CD4-positive, alpha-beta T cell (primary cell): ENCODE measurements around the gene TRAF3IP3. TPM values are rescaled to one million over a fixed set of nuclear protein-coding genes. Genes with fewer than 3 reads are reported as not detected.

Experiments used
- ATAC-seq: fragments of 200-7000 bp; cut with Tn5 transposase; one replicate; pipeline ENCODE4 v1.10.0; 2022; ENCODE audit warnings: mild to moderate bottlenecking; ENCODE audit not compliant: poor library complexity
- CTCF ChIA-PET: fragments of 350-600 bp; sonication (Branson Sonifier 250); formaldehyde crosslinking; loops from one replicate; lab custom pipeline; 2021; ENCODE audit warnings: antibody characterized with exemption, inconsistent platforms; lab: Charles Lee
- POLR2A ChIA-PET: fragments of 350-600 bp; sonication (Branson Sonifier 250); formaldehyde crosslinking; loops from one replicate; lab custom pipeline; 2021; ENCODE audit warnings: antibody characterized with exemption, inconsistent platforms; lab: Charles Lee
- DNase-seq, 14 experiments: peaks; one replicate each; pipeline ENCODE4 v3.0.0-alpha.2; 2013 to 2020; ENCODE audit warnings: mixed read lengths in 2 of 14
- H3K27ac ChIP-seq, 2 donors: one replicate each; pipeline versions ENCODE4 v1.5.1 to v1.7.0; 2013; ENCODE audit warnings: low read length in 2 of 2, low read depth in 1 of 2, mild to moderate bottlenecking in 1 of 2
- H3K27me3 ChIP-seq, 2 experiments: 1 replicate in 1 of 2; 2 replicates in 1 of 2; pipeline versions ENCODE4 v1.6.1 to v1.7.0; 2013; ENCODE audit warnings: low read length in 2 of 2, control low read depth in 1 of 2, mild to moderate bottlenecking in 1 of 2, moderate library complexity in 1 of 2; ENCODE audit not compliant: insufficient read depth in 2 of 2, control insufficient read depth in 1 of 2
- H3K36me3 ChIP-seq: one replicate; pipeline ENCODE4 v1.6.1; 2013; ENCODE audit warnings: low read length, control low read depth; ENCODE audit not compliant: insufficient read depth
- H3K4me1 ChIP-seq: one replicate; pipeline ENCODE4 v1.6.1; 2013; ENCODE audit warnings: low read length, control low read depth; ENCODE audit not compliant: insufficient read depth
- H3K4me3 ChIP-seq: one replicate; pipeline ENCODE4 v1.5.1; 2013; ENCODE audit warnings: mild to moderate bottlenecking, low read length, moderate library complexity
- H3K9me3 ChIP-seq, 2 experiments: 1 replicate in 1 of 2; 2 replicates in 1 of 2; pipeline versions ENCODE4 v1.6.1 to v1.7.0; 2013; ENCODE audit warnings: low read length in 2 of 2, mild to moderate bottlenecking in 2 of 2, control low read depth in 1 of 2, moderate library complexity in 1 of 2; ENCODE audit not compliant: control insufficient read depth in 1 of 2, insufficient read depth in 1 of 2
- H3K27ac Mint-ChIP-seq: one replicate; pipeline ENCODE4 v1.8.0; 2020; ENCODE audit warnings: mixed read lengths
- H3K27me3 Mint-ChIP-seq: one replicate; pipeline ENCODE4 v1.8.0; 2021; ENCODE audit warnings: mixed read lengths
- H3K36me3 Mint-ChIP-seq: one replicate; pipeline ENCODE4 v1.8.0; 2021; ENCODE audit warnings: low read depth, mixed read lengths
- H3K4me1 Mint-ChIP-seq: one replicate; pipeline ENCODE4 v1.8.0; 2021; ENCODE audit warnings: low read depth, mixed read lengths
- H3K4me3 Mint-ChIP-seq: one replicate; pipeline ENCODE4 v1.8.0; 2020; ENCODE audit warnings: mild to moderate bottlenecking, mixed read lengths
- H3K9me3 Mint-ChIP-seq: one replicate; pipeline ENCODE4 v1.8.0; 2020; ENCODE audit warnings: mixed read lengths
- CTCF ChIP-seq: fragments of 200-600 bp; IDR thresholded peaks from one replicate; pipeline ENCODE4 v1.8.0; 2022; ENCODE audit warnings: antibody characterized with exemption, mild to moderate bottlenecking
- intact Hi-C, 2 experiments: fragments of 100-400 bp; cut with DNase I in 1 of 2; cut with micrococcal nuclease in 1 of 2; formaldehyde crosslinking; loops; one replicate each; pipeline versions ENCODE4 v1.15.1 to v1.9.0; 2023 to 2025; cut with DNase I, micrococcal nuclease
- total RNA-seq, 174 experiments: library from RNA in 2 of 174; stranded (reverse) in 2 of 174; gene quantifications; one replicate each; pipeline ENCODE4 v1.2.3 and lab custom pipeline; 2021 to 2026

TRAF3IP3 gene
- total RNA-seq, 2 experiments from 2014 or later: 279 to 290 TPM

- intact Hi-C loops: no loop called here
- Histone ChIP-seq H3K36me3 (no peaks in the 10 kb centered on the region), H3K27me3 (peaks cover 4% of the 10 kb centered on the region in 2 experiments), H3K9me3 (peaks cover 0 to 4% of the 10 kb centered on the region in 2 experiments), H3K4me3 (no peak overlapping the region), H3K4me1 (peaks cover 8% of the 10 kb centered on the region), H3K27ac (no peak overlapping the region)
- ATAC-seq: no peak
- Mint-ChIP-seq H3K27me3 (peaks cover 23% of the 10 kb centered on the region), H3K36me3 (no peaks in the 10 kb centered on the region), H3K4me3 (no peak overlapping the region), H3K4me1 (peaks cover 8% of the 10 kb centered on the region), H3K27ac (no peak overlapping the region), H3K9me3 (no peaks in the 10 kb centered on the region)
- DNase-seq: no peak
- no peak for TF ChIP-seq CTCF
- ChIA-PET POLR2A (no interaction called here), CTCF (no interaction called here)
These were observed 46.9 kb downstream of the TRAF3IP3 start for GRCh38 chr1:209802780-209803152.

DNA sequence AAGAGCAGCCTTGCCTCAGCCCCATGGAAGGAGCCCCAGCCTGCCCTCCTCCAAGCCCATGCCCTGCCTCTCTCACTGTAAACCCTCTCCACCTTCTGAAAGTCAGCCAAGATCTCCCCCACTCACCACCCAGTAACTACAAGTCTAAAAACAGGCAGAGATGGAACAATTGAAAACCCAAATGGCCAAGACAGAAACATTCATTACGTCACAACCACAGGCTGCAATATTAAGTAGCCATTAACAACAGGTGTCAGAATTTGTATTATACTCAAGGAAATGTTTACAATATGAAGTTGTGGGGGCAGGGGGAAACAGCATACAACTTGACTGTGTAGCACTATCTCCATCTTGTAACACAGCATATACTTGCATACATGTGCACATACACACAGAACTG is 47.7 kb downstream of the TRAF3IP3 start:
- H3K9me3 Mint-ChIP-seq: no peaks in the 10 kb centered on the region
- no peak for TF ChIP-seq CTCF
- intact Hi-C loops: no loop called here
- ChIA-PET POLR2A (no interaction called here), CTCF (no interaction called here)
- DNase-seq (no peak), ATAC-seq (no peak)
- Histone ChIP-seq H3K4me3 (no peak overlapping the region), H3K27ac (no peak overlapping the region), H3K9me3 (peaks cover 0 to 4% of the 10 kb centered on the region in 2 experiments), H3K4me1 (peaks cover 8% of the 10 kb centered on the region), H3K36me3 (no peaks in the 10 kb centered on the region), H3K27me3 (peaks cover 4% of the 10 kb centered on the region in 2 experiments)
- peaks cover 20% of the 10 kb centered on the region for H3K27me3 Mint-ChIP-seq
- no peak overlapping the region for H3K4me3 Mint-ChIP-seq
- no peak overlapping the region for H3K27ac Mint-ChIP-seq
- no peaks in the 10 kb centered on the region for H3K36me3 Mint-ChIP-seq
- peaks cover 8% of the 10 kb centered on the region for H3K4me1 Mint-ChIP-seq

- no peak for DNase-seq
- Histone ChIP-seq H3K4me1 (peaks cover 8% of the 10 kb centered on the region), H3K27ac (no peak overlapping the region), H3K4me3 (no peak overlapping the region), H3K9me3 (peaks cover 0 to 4% of the 10 kb centered on the region in 2 experiments), H3K27me3 (peaks cover 4% of the 10 kb centered on the region in 2 experiments), H3K36me3 (no peaks in the 10 kb centered on the region)
- Mint-ChIP-seq H3K36me3 (no peaks in the 10 kb centered on the region), H3K27ac (no peak overlapping the region), H3K27me3 (peaks cover 20% of the 10 kb centered on the region), H3K4me3 (peak overlapping the region; percentile 88), H3K9me3 (no peaks in the 10 kb centered on the region), H3K4me1 (peaks cover 8% of the 10 kb centered on the region)
- no peak for TF ChIP-seq CTCF
- ChIA-PET POLR2A (interaction anchor here (0.7 to 1.4 kb wide), 4 partner anchors 10 to 54 kb away, joined by 3 to 6 read pairs (median 4); no protein-coding TSS in a partner anchor), CTCF (interaction anchor here (1.1 to 3.3 kb wide), 3 partner anchors 18 to 113 kb away, joined by 3 to 18 read pairs (median 14); partner anchors contain the start of gene UTP25)
- no peak for ATAC-seq
- intact Hi-C loops: no loop called here
These were observed 49.5 kb downstream of the TRAF3IP3 start for GRCh38 chr1:209805341-209805781.
